Stimulated activated CD8-positive, alpha-beta memory T cell treated with anti-CD3 and anti-CD28 coated beads, Interleukin-4, amount 100 ng/mL, for 24 hours (primary cell): ENCODE data around the gene BLOC1S5.
"Not testable (repeated sequence)": the region's sequence is repeated elsewhere in the genome, so short reads cannot be mapped to it uniquely, and the experiment has no call there.

Experiments used
- DNase-seq: peaks from one replicate; pipeline ENCODE4 v3.0.0-alpha.2; 2020; ENCODE audit warnings: low read depth

Gene BLOC1S5

GRCh38 chr6:8080362-8081151 is 16.4 kb upstream of the BLOC1S5 start:
- no peak for DNase-seq

- DNase-seq: no peak
Observed at GRCh38 chr6:8079126-8079525, 14.9 kb upstream of the BLOC1S5 start.

- no peak for DNase-seq
Observed at GRCh38 chr6:8077991-8078390, 13.8 kb upstream of the BLOC1S5 start.

GRCh38 chr6:8075704-8076103 is 11.5 kb upstream of the BLOC1S5 start:
- no peak for DNase-seq

GRCh38 chr6:8075185-8075584 is 11.0 kb upstream of the BLOC1S5 start:
- DNase-seq: no peak

- no peak for DNase-seq
Observed at GRCh38 chr6:8074213-8074612, 10.0 kb upstream of the BLOC1S5 start.

- no peak for DNase-seq
Observed at GRCh38 chr6:8073758-8074157, 9.6 kb upstream of the BLOC1S5 start.

GRCh38 chr6:8070718-8071117 is 6.5 kb upstream of the BLOC1S5 start:
- no peak for DNase-seq

GRCh38 chr6:8069631-8070284 is 5.6 kb upstream of the BLOC1S5 start:
- no peak for DNase-seq

- no peak for DNase-seq
Observed at GRCh38 chr6:8069151-8069550, 5.0 kb upstream of the BLOC1S5 start.

- no peak for DNase-seq
Observed at GRCh38 chr6:8066108-8066507, 1.9 kb upstream of the BLOC1S5 start.

GRCh38 chr6:8065519-8065911 is 1.3 kb upstream of the BLOC1S5 start:
- DNase-seq: no peak

- DNase-seq: no peak
Observed at GRCh38 chr6:8064638-8065518, 689 bp upstream of the BLOC1S5 start.

GRCh38 chr6:8061736-8062135 is 2.5 kb downstream of the BLOC1S5 start:
- no peak for DNase-seq

- no peak for DNase-seq
Observed at GRCh38 chr6:8060346-8060745, 3.8 kb downstream of the BLOC1S5 start.

- DNase-seq: no peak
Observed at GRCh38 chr6:8059129-8059528, 5.1 kb downstream of the BLOC1S5 start.

- DNase-seq: no peak
Observed at GRCh38 chr6:8057793-8058192, 6.4 kb downstream of the BLOC1S5 start.

- DNase-seq: no peak
Observed at GRCh38 chr6:8057263-8057662, 6.9 kb downstream of the BLOC1S5 start.

GRCh38 chr6:8054276-8054675 is 9.9 kb downstream of the BLOC1S5 start:
- no peak for DNase-seq

GRCh38 chr6:8047541-8048292 is 16.5 kb downstream of the BLOC1S5 start:
- DNase-seq: no peak

GRCh38 chr6:8045769-8046168 is 18.4 kb downstream of the BLOC1S5 start:
- not testable (repeated sequence) for DNase-seq

GRCh38 chr6:8043221-8043620 is 21.0 kb downstream of the BLOC1S5 start:
- DNase-seq: no peak
